GM18502 (cell line): ENCODE results near the gene SPRR5.

Source experiments
- ATAC-seq: cut with Tn5 transposase; IDR thresholded peaks from one replicate; pipeline ENCODE4 v1.9.1; 2021; ENCODE audit warnings: mild to moderate bottlenecking; ENCODE audit not compliant: unreplicated experiment, poor library complexity

SPRR5 gene, protein sequence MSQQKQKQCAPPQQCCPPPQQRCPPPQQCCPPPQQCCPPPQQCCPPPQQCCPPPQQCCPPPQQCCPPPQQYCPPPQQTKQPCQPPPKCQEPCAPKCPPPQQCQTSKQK

DNA sequence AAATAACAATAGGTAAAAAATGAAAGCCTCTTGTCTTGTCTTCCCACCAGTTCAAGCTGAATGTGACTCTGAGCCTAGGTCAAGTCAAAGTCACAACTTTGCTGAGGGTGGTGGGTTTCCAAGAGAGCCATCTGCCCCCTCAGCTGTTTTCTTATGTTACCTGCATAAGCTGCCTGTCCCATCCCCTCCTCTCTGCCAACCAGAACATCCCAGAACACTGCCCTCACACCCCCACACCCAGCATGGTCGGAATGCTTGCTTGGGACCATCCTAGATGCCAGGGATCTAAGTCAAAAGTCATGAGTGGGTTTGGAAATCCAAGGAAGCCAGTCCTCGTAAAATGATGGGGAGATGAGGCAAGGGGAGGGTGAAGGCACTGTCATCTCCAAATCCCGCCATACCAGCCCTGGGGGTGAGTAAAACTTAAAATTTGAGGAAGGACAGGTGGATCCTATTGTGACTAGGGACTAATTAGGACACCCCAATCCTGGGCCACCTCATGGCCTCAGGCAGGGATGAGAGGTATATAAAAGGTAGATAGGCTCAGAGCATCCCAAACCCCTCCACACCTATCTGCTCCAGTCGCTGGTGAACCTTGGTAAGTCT is at the start of gene SPRR5:
SPRR5 (plus strand) TSS at position 556 of the 606 bp plus-strand sequence. CDS start 1,349 bp downstream, outside the sequence.
- no peak for ATAC-seq

DNA sequence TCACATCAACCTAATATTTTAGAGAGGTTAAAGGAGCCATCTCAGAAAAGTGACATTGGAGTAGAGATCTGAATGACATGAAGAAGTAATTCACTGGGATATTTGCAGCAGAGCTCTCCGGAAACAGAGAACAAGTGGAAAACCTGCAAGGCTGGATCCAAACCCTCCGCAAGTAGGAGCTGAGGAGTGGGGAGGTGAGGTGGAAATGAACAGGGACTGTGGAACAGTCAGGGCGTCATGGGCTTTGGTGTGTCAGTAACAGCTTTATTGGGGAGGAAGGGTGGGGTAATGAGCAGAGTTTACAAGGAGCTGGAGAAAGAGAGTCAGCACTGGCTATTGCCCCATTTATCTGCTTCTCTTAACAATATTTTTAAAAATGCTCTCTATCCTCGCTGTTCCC is 48.0 kb upstream of the SPRR5 start:
- ATAC-seq = no peak

DNA sequence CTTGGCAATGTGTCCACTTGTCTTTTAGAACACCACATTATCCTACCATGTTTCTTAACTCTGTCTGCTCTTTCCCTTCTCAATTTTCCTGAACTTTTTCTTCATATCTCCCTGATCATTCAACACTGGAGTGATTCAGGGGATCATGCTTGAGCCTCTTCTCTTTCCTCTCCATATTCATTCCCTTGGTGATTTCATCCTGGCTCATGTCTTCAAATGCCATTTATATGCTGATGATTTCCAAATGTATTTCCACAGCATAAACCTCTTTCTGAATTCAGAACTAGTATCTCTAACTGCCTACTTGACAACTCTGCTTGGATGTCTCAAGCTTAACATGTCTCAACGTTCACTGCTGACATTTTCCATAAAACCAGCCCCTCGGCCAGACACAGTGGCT is 47.1 kb upstream of the SPRR5 start:
- ATAC-seq = no peak

DNA sequence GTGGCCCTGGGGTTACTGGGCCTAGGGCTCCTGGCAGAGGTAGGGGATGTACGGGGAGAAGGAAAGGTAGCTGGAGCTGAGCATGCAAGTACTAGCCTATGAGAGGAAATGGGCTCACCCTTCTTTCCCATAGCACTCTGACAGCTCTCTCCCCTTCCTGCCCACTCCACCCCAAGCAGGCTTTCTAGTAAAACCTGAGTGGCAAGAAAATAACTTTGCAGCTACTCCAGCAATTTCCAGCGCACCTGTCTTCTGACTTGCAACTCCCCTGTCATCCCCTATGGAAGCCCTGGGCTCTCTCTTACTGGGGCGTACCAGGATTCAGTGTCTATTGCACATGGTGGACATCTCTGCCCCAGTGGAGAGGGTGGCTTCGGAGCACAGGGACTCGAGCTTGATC is 45.4 kb upstream of the SPRR5 start:
- ATAC-seq = no peak

DNA sequence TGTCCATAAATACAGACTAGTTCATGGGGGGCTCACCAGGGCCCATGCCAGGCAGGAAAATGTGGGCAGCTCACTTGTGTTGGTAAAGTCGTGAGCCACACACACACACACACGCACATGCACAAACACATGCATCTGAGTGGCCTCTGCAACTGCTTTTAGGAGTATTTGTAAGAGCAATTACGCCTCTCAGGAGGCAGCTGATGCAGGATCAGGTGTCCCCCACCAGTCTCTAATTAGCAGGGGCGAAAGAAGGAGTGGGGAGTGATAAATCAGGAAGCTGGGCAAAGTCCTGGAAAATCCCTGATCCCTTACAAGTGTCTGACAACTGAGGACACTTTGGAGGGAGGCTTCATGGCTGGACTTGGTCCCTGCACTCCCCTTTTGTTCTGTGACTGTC is 44.4 kb upstream of the SPRR5 start:
- ATAC-seq = no peak

DNA sequence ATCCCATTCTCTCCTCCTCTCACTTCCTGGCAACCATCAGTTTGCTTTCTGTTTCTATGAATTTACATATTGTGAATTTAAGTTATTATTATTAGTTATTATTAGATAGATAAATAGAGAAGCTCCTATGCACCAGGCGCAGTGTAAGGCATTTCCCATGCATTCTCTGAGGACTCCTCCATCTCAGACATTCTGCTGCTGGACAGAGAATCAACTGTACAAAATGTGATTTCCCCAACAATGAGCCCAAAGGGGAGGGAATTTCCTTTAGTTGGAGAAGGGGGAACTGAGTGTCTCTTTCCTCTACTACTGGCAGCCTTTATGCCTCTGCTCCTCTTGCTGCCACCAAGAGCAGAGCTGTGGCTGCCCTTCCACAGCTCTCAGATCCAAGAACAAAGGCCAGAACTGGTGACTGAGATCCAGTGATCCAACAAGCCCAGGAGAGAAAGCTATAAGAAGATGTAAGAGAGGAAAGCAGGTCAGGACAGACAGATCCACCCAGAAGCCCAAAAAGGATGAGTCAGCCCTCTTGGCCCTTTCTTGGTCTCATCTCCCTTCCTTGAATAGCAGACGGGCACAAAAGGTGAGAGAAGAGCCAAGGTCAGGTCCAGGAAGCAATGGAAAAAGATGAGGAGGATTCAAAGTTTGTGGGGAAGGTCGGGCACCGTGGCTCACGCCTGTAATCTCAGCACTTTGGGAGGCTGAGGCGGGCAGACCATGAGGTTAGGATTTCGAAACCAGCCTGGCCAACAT is 42.1 kb upstream of the SPRR5 start:
- no peak for ATAC-seq

DNA sequence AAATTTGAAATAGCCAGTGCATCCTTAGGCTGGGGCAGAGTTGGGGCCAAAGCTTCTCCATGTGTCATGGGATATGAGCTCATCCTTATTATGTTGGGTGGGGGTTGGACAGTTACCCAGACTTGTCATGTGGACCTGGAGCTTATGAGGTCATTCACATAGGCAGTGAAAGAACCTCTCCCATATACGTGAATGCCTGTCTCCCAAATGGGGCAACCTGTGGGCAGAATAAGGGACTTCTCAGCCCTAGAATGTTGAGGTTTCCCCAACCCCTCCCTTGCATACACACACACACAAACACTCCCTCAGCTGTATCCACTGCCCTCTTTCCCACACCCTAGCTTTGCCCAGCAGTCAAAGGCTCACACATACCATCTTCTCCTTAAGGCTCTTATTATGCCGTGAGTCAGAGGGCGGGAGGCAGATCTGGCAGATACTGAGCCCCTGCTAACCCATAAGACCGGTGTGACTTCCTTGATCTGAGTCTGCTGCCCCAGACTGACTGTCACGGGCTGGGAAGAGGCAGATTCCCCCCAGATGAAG is 40.9 kb upstream of the SPRR5 start:
- ATAC-seq = no peak

DNA sequence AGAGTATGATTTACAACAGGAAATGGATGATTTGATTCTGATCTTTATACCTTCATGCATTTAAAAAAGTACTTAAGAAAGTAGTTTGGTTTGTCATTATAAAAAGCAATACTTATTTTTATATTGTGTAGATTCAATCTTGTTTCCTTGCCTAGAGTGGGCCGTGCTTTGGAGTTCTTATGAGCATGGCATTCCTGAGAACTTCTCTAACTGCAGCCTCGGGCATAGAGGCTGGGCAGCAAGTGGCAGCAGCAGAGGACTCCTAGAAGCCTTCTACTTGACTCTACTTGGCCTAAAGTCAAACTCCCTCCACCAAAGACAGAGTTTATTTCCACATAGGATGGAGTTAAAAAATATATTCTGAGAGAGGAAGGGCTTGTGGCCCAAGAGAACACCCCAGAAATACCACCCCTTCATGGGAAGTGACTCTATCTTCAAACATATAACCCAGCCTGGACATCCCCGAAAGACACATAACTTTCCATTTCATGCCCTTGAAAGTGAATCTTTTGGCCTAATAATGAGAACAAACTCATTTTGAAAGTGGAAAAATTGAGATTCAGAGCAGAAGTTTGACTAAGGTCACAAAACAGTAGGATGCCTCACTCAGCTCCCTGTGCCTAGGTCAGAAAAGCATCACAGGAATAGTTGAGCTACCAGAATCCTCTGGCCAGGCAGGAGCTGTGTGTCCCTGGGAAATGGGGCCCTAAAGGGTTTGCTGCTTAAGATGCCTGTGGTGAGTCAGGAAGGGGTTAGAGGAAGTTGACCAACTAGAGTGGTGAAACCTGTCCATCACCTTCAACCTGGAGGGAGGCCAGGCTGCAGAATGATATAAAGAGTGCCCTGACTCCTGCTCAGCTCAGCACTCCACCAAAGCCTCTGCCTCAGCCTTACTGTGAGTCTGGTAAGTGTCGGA is 39.1 kb upstream of the SPRR5 start, which contains the start of gene IVL:
IVL (plus strand) TSS at position 861 of the 916 bp plus-strand sequence. CDS start 1,252 bp downstream, outside the sequence.
- no peak for ATAC-seq

DNA sequence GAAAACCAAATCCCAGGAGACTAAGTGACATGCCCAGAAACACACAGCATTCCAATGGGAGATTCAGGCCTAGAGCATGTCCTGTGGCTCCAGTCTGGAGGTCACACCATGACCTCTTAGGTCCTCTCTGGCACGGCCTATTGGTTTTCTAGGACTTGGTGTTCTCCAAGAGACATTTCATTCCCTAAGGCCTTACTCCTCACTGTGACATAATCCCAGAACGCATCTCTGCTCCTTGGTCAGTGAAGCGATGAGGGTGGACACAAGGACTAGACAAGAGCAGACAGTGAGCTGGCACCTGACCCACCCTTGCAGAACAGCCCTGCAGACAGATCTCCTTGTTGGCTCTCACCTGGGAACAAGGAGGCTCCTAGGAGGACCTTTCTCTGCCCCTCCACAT is 37.8 kb upstream of the SPRR5 start:
- no peak for ATAC-seq

DNA sequence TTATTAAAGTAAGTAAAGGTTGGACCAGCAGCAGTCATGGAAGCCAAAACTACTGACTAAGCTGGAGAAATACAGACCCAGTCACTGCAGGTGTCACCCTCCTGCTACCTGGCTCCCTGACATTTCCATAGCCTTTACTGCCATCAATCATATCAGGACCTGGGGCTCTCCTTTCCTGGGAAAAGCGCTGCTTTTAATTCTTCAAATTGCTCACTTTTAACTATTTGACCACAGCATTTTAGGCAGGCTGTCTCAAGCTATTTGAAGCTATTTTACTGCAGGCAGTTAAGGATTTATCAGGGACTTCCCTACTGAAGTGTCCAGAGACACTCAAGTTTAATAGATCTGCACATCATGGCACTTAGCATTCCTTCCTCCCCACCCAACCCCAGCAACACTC is 34.5 kb upstream of the SPRR5 start:
- ATAC-seq = no peak

DNA sequence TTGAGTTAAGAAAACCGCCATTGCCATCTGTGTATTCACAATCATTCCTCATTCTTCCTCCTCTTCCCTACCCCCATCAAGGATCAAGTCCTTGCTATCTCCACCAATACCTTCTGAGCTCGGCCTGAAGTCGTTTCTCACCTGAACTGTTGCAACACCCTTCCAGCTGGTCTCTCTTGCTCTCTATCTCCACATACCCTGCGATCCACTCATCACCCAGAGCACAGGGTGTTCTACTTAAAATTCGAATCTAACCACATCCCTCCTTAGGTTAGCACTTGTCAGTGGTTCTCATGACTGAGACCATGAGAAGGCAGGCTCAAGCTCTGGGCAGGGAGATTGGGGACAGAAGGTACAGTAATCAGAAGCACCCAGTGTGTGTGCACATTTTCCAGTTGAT is 34.1 kb upstream of the SPRR5 start:
- no peak for ATAC-seq

DNA sequence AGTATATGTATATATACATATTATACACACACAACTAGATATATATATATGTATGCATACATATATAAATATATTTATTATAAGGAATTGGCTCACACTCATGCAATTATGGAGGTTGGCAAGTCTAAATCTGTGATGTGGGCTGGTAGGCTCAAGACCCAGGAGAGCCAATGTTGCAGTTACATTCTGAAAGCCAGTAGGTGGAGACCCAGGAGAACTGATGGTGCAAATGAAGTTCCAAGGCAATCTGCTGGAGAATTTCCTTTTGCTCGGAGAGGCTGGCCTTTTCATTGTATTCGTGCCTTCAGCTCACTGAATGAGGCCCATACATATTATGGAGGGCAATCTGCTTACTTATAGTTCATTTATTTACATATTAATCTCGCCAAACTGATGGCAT is 29.2 kb upstream of the SPRR5 start:
- ATAC-seq = no peak

DNA sequence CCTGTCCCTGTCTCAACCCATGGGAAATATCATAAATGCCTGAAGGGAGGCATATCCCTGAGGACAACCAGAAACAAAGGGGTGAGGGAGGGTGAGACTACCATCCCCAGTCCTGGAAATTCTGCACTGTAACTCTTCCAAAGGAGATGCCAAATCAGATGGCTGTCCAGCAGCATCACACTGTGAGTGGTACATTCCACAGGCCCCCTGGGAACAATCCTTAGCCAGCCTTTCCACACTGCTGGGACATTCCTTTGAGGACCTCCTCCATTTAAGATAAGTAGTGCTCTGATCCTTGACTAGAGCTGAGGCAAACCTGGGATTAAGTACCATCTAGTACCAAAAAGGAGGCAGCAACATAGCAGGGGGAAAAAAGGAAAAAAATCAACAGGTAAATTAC is 27.9 kb upstream of the SPRR5 start:
- no peak for ATAC-seq

DNA sequence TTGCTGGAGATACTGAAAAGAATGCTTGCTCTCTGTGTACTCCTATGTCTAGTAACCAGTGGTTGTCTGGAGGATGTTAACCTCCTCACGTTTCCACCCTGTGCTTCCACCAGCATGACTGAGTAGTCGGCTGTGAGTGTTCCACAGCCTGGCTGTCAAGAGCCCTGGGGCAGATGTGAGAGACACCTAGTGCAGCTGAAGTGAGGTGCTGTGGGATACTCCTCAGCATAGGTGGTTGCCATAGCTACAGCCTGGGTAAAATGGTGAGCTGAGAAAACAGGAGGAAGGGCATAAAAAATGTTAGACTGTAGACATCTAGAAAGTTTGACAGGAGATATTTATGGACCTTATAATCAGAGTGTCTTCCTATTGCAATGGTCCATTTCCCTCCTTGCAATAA is 22.8 kb upstream of the SPRR5 start:
- no peak for ATAC-seq

DNA sequence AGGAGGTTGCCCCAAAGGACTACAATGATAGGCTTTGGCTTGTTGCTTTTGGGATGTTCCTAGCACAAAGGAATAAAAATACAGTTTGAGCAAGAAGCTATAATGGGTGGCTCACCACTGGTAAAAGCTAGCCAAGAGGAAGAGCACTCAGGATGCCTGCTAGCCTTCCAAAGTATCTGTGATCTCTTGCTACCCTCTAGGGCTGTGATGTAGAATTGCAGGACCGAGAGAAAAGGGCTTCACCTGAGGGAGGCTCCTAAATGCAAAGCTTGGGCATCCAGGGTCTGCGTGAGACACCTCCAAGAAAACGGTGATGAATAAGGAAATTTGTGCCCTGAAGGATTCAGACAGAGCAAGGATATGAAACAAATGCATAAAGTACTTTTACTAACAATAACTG is 20.9 kb upstream of the SPRR5 start:
- no peak for ATAC-seq

DNA sequence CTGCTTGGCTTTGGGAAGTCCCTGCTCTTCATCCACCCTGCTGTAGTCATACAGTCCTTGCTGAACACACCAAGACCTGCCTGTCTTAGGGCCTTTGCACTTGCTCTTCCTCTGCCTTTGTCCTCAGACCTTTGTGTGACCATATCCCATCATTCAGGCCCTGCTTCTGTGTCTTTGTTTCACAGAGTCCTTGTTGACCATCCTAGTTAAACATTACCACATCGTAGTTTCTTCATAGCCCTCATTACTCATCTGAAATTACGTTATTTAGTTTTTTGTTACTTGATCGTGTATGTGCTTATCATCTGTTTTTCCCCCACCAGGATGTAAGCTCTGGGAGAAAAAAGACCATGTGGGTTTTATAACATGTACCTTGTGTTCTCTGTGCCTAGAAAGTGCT is 18.3 kb upstream of the SPRR5 start:
- ATAC-seq = no peak

DNA sequence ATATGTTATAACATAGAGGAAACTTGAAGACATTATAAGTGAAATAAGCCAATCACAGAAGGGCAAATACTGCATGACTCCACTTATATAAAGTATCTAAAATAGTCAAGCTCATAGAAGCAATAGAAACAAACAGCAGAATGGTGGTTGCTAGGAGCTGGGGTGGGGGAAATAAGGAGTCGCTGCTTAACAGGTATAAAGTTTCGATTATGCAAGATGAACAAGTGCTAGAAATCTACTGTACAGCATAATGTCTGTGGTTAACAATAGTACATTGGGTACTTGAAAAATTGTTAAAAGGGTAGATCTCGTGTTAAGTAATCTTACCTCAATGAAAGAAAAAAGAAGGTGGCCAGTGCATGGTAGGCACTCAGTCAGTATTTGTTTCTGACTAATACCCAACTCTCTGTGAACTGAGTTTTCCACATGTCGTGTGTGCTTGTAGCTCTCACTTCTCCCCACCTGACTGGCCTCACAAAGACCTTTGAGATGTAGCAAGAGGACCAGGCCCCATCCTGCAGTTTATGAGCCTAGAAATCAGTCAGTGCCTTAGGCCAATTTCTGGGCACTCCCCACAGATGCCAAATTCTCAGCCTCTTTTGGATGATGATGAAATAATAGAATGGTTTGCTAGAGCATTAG is 14.7 kb upstream of the SPRR5 start:
- ATAC-seq = no peak

DNA sequence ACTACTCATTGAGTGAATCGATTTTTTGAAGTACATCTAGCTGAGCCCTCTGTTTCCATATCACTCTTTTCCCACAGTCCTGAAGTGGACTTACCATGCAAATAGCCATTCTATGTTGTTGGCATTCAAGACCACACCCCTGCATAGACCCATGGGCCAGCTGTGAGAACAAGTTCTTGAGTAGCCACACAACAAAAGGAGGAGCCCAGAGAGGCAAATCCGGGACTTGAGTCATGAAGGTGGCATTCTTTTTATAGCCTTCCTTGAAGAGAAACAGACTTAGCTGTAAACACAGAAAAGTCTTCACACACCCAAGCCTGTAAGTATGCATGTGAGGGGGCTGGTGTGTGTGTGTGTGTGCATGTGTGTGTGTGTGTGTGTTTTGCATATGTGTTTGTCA is 13.8 kb upstream of the SPRR5 start:
- ATAC-seq = no peak

DNA sequence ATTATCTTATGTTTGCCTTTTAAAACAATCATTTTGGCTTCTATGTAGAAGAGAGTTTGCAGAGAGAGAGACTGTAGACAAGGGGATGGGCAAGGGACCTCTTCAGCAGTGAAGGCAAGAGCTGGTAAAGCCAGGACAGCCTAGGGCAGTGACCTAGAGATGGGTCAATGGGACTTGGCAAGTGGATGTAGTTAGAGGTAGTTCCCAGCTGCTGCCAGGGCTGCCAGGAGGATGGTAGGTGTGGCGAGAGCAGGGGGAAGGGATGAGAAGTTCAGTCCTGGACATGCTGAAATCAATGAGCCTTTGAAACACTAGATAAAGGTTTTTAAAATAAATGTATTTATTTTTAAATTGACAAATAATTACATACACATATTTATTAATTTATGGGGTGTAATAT is 6.4 kb upstream of the SPRR5 start:
- no peak for ATAC-seq

DNA sequence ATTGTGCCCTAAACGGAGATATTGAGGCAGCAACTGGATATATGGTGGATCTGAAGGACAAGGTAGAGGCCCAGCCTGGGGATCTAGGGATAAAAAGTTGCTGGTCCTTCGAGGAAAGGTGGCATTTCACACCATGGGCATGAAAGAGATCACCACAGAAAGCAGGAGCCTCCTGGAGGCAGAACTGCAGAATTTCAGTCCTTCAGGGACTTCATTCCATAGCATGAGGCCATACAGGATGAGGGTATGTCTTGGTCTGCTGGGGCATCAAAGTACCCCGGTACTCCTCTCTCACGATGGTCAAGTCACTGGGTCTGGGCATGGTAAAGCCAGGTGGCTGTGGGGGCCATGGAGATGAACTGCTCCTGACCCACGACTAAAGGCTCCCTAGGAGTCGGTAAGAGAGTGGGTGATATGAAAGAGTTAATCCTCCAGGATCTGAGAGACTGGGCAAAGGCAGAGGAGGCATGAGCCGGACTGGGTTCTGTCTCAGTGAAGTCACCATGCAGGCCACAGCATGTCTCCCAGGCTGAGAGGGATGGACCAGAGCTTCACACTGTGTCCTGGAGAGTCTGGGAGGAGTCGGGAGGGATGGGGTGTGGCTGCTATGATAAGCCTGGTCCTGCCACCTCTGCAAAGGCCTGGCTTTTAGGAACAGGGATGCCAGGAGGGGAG is 5.8 kb upstream of the SPRR5 start:
- no peak for ATAC-seq
